GM21576 (cell line): ENCODE results near the gene HEATR5B.
A peak's percentile ranks its signal among the peaks of the same experiment; 100 is the strongest.

Experiments used
- ATAC-seq: cut with Tn5 transposase; IDR thresholded peaks from one replicate; pipeline ENCODE4 v1.9.1; 2021; ENCODE audit warnings: mild to moderate bottlenecking, moderate library complexity; ENCODE audit not compliant: unreplicated experiment

HEATR5B gene

DNA sequence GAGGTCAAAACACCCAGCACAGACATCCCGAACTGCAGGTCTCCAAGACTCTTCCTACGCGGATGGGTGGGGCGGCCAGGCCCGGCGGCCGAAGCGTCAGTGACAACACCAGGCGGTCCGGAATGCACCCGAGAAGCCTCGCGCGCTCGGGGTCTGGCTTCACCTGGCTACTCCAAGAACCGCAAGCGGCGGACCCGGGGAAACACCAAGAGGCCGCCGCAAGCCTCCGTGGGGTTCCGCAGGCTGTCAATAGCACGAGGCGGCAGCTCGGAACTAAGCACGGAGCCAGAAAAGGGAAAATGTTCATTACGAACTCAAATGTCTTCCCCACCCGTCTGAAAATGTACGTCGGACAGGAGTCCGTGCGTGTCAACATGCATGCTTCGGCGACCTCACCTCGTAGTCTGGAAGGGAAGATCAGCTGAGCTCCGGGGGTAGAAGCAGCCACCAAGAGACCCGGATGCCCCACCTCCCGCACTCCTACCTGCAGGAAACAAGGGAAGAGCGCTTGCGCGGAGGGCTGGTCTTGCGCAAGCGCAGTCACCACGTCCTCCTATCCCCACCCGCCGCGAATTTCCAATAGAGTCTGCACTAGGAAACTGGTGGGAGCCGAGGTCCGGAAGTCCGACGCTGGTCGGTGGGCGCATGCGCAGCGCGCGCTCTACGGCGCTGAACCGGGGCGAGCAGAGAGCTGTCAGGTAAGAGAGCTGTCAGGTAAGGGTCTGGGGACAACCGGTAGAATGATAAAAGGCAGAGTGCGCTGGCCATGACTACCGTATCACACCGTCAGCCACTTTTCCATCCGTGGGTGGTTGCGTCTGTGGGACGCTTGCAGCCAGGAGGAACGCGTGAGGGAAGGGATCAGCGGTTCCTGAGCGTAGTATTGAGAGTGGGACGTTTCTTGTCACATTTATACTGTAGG lies at the start of gene HEATR5B, which contains the start of gene GPATCH11:
HEATR5B (minus strand) TSS at position 500 of the 922 bp plus-strand sequence. CDS start 958 bp downstream, outside the sequence.
GPATCH11 (plus strand) TSS at position 646 of the 922 bp plus-strand sequence. CDS start 3,864 bp downstream, outside the sequence.
- ATAC-seq, result peak; percentile 80

DNA sequence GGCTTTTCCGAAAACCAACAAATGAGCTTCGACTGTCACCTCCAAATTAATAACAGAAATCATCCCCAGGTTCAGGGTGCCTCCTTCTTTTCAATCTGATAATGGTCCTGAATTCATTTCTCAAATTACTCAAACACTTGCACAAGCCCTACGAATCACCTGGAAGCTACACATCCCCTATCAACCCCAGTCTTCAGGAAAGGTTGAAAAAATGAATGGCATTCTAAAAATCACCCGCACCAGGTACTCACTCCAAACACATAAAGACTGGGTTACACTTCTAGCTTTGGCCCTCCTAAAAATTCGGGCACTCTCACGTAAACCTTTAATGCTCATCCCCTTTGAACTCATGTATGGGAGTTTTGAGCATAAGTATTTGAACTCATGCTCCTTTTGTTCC lies 48.7 kb upstream of the HEATR5B start:
- no peak for ATAC-seq

DNA sequence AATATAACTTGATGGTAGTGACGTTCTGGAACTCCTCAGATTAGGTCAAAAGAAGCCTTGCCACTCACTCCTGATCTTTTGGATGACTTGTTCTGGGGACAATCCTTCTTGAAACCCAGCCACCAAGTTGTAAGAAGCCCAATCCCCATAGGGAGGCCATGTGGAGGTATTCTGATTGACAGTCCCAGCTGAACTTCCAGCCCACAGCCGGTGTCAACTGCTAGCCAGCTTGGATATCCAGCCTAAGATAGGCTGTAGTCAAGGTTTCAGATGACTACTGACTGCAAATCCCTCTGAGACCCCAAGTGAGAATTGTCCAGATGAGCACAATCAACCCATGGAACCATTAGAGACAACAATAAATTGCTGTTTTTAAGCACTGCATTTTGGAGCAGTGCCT lies 41.2 kb upstream of the HEATR5B start:
- no peak for ATAC-seq

GRCh38 chr2:37119157-37119556 lies 35.0 kb upstream of the HEATR5B start:
- ATAC-seq, result no peak

DNA sequence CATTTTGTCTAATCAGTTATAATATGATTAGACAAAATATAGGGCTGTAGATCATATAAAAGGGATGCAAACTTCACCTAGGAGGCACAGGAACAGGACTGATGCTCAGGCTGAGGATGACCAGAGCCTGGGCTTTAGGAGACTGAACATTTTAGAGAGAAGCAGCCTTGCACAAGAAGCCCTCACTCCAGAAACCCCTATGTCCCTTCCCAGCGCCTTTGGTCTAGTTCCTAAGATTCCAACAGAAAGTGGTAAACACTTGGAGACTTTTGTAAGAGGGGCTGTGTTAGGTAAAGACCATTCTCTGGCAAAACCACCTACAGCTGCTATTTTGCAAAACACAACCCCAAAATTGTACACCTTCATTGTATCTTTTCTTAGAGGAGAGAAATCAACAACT lies 33.4 kb upstream of the HEATR5B start:
- no peak for ATAC-seq

GRCh38 chr2:37111958-37112357 lies 27.8 kb upstream of the HEATR5B start:
- ATAC-seq, result no peak

GRCh38 chr2:37110306-37111212 lies 26.4 kb upstream of the HEATR5B start:
- no peak for ATAC-seq

GRCh38 chr2:37109523-37109922 lies 25.4 kb upstream of the HEATR5B start:
- ATAC-seq, result no peak

DNA sequence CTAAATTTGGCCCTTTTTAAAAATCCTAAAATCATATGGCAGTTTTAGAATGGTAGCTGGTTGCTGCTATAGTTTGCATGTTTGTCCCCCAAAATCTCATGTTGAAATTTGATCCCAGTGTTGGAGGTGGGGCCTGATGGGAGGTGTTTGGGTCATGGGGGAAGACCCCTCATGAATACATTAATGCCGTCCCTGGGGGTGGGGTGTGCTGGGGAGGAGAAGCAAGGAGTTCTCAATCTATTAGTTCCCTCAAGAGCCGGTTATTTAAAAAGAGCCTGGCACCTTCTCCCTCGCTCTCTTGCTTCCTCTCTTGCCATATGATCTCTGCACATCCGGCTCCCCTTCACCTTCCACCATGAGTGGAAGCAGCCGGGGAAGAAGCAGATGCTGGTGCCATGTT lies 21.0 kb upstream of the HEATR5B start:
- ATAC-seq, result no peak

GRCh38 chr2:37104178-37104577 lies 20.0 kb upstream of the HEATR5B start:
- ATAC-seq, result no peak

DNA sequence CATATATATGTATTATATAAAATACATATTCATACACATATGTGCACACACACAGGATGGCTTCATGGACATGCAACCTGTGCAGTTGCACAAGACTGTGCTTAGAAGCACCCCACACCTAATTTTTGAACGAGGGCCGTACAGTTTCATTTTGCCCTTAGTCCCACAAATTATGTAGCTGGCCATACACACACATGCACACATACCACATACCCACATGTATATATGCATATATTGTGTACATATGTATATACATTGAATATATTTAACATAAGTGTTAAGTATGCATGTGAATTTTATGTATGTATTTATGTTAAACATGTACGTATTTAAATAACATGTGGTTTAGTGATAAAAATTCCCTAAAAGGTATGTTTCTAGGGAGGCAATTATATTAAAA lies 18.4 kb upstream of the HEATR5B start:
- no peak for ATAC-seq

- ATAC-seq, result no peak
Measured at GRCh38 chr2:37100054-37100453, 15.9 kb upstream of the HEATR5B start.

DNA sequence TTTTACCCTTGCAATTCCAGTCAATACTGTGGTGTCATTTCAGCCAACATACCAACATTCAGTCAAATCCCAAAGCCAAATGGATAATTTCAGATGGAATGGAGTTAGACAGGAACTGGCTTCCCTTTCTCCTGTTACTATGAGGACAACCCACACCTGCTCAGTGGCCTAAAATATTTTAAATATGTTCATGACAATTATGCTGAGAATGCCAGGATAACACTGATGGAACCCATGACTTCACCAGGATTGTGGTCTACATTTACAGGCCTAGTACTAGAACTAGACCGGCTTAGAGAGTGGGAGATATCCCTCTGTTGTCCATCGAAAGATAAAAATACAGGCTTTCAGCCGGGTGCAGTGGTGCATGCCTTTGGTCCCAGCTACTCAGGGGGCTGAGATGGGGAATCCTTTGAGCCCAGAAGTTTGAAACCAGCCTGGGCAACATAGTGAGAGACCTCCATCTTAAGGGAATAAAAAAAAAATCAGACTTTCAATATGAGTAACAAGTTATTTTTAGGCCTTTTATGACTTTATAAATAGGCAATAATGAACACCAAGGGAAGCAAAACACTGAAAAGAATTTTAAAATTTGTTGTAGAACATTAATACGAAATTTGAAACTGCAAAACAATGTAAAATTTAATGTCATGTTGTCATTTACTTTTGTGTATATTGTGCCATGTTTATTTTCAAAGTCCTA lies 14.4 kb upstream of the HEATR5B start:
- no peak for ATAC-seq

- ATAC-seq, result no peak
Measured at GRCh38 chr2:37096568-37096967, 12.4 kb upstream of the HEATR5B start.

- ATAC-seq, result peak; percentile 51
Measured at GRCh38 chr2:37091873-37092272, 7.7 kb upstream of the HEATR5B start.

GRCh38 chr2:37090019-37090477 lies 5.9 kb upstream of the HEATR5B start:
- peak; percentile 90 for ATAC-seq

DNA sequence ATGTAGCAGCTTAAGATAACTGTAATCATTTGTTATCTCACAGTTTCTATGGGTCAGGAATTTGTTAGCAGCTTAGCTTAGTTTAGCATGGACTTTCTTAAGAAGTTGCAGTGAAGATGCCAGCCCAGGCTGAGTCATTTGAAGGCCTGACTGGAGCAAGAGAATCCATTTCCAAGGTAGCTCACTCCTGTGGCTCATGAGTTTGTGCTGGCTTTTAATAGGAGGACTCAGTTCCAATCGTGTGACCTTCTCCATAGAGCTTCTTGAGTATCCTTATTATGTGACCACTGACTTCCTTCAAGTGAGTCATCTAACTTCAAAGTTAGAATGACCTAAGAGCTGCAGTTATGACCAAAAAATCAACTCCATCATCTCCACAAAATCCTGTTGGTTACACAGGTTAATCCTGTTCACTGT lies 1.6 kb upstream of the HEATR5B start:
- ATAC-seq, result no peak

DNA sequence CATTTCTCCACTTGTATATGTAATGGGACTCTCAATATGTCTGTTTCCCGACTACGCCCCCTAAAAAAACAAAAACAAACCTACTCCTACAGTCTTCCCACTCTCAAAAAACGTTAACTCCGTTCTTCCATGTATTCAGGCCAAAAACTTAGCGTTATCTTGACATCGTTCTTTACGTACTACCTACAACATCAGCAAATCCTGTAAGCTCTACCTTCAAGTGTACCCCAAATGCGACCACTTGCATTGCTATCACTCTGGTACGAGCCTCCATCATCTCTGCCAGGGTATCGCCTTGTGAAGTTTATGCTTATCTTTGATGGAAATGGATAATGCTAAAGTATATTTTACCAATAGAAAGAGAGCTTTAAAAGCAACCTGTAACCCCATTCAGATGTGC lies 625 bp upstream of the HEATR5B start:
- no peak for ATAC-seq

GRCh38 chr2:37080689-37081088 lies 3.5 kb downstream of the HEATR5B start:
- ATAC-seq, result no peak

GRCh38 chr2:37080266-37080665 lies 3.9 kb downstream of the HEATR5B start:
- no peak for ATAC-seq

DNA sequence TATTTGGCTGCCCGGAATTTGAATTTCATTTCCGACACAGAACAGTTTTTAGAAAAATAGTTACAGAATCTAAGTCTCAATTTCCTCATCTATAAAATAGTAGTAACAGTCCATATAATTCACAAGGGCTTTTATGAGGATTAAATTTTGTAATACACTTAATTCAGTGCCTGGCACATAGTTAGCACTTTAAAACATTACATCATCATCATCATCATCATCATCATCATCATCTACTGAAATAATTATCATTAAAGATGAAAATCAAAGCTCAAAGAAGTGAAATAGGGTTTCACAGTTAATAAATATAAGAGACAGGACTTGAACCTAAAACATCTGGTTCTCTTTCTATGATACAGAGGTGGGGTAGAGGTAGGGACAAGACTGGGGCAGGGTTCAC lies 13.2 kb downstream of the HEATR5B start:
- ATAC-seq, result no peak
